GM18951 (cell line): ENCODE measurements around the gene HELT.

Source experiments
- POLR2A ChIP-seq: IDR thresholded peaks from 4 replicates; pipeline ENCODE4 v1.6.1; 2011; ENCODE audit warnings: mild to moderate bottlenecking; ENCODE audit not compliant: insufficient read length, insufficient read depth; ENCODE audit errors: extremely low read depth
- in situ Hi-C: fragments of 300-500 bp; cut with MboI; formaldehyde crosslinking; loops from one replicate; pipeline ENCODE4 v1.12.0; 2022; ENCODE audit warnings: low sequenced_read_pairs, mixed read lengths, inconsistent platforms; ENCODE audit not compliant: unreplicated experiment

HELT gene

GRCh38 chr4:185016101-185016940 lies 2.0 kb upstream of the HELT start:
- in situ Hi-C loops, result no loop called here
- TF ChIP-seq POLR2A, result no peak

GRCh38 chr4:185016946-185017758 lies 1.1 kb upstream of the HELT start:
- in situ Hi-C loops, result no loop called here

GRCh38 chr4:185018834-185019455 lies 655 bp downstream of the HELT start:
- in situ Hi-C loops, result no loop called here
- TF ChIP-seq POLR2A, result no peak

More at GRCh38 chr4:185016946-185017758, 1.1 kb upstream of the HELT start:
- no peak for TF ChIP-seq POLR2A

GRCh38 chr4:185019456-185020292 lies 1.4 kb downstream of the HELT start:
- no peak for TF ChIP-seq POLR2A
- in situ Hi-C loops, result no loop called here

GRCh38 chr4:185020293-185020808 lies 2.1 kb downstream of the HELT start:
- no peak for TF ChIP-seq POLR2A

GRCh38 chr4:185020863-185021761 lies 2.8 kb downstream of the HELT start:
- in situ Hi-C loops, result no loop called here
- TF ChIP-seq POLR2A, result no peak

More at GRCh38 chr4:185020293-185020808, 2.1 kb downstream of the HELT start:
- in situ Hi-C loops, result no loop called here

GRCh38 chr4:185023471-185023870 lies 5.2 kb downstream of the HELT start:
- no peak for TF ChIP-seq POLR2A
- in situ Hi-C loops, result no loop called here

- no peak for TF ChIP-seq POLR2A
- in situ Hi-C loops, result no loop called here
These were observed 10.3 kb downstream of the HELT start for GRCh38 chr4:185028625-185029024.

GRCh38 chr4:185031611-185032010 lies 13.3 kb downstream of the HELT start:
- in situ Hi-C loops, result no loop called here

GRCh38 chr4:185033072-185033471 lies 14.8 kb downstream of the HELT start:
- in situ Hi-C loops, result no loop called here
- TF ChIP-seq POLR2A, result no peak

More at GRCh38 chr4:185031611-185032010, 13.3 kb downstream of the HELT start:
- no peak for TF ChIP-seq POLR2A

GRCh38 chr4:185033950-185034349 lies 15.7 kb downstream of the HELT start:
- no peak for TF ChIP-seq POLR2A
- in situ Hi-C loops, result no loop called here
